ENCODE data around the gene RPS10.
A peak's percentile ranks its signal among the peaks of the same experiment; 100 is the strongest.

The RPS10 gene
- 12.8 reads per million, percentile 37 among the genes with 10 or more reads in this experiment for total RNA-seq

DNA sequence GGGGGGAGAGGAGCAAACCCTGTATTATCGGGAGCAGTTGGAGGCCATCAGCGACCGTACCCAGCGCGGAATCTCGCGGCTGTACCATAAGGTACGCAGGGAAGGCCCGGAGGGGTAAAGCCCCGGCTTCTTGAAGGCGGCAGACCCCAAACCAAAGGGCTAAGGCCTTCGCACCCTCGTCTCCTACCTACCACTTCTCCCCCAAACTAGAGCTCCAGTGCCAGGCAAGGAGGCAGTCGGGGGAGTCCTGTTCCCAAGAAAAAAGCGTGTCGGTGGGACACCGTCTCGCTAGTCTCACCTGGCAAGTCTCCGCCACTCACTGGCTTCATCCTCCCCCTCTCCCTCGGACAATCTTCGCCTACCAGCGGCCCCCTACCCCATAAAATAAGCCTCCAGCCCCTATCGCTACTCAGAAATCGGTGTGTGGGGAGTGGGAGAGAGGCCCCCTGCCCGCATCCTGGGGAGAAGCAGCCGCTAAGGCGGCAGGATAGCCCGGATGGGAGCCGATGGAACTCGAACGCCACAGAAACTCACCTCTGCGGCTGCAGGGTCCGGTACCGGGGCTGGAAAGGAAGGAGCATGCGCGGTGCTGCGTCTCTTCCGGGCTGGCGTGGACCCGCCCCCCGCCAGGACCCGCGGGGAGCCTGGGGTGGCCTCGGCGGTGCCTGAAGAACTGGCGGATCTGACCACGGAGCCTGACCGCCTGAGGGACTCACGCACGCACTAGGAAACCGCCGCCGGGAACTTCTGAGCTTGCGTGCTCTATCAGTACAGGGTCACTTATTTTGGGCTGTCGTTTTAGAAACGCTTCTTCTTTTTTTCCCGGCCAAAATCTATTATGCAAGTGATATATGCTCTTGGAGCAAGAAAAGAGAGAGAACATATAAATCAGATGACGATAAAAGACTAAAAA, at the start of gene RPS10:
Gene RPS10, minus strand, starts transcription at position 572 of the 913 bp plus-strand sequence. CDS start 848 bp downstream, outside the sequence.
- peak; percentile 85 for DNase-seq

- no peak for DNase-seq
Measured at GRCh38 chr6:34475238-34475682, 49.4 kb upstream of the RPS10 start.

- DNase-seq = no peak
Measured at GRCh38 chr6:34474754-34475153, 48.9 kb upstream of the RPS10 start.

GRCh38 chr6:34473967-34474366, 48.1 kb upstream of the RPS10 start:
- DNase-seq = no peak

DNA sequence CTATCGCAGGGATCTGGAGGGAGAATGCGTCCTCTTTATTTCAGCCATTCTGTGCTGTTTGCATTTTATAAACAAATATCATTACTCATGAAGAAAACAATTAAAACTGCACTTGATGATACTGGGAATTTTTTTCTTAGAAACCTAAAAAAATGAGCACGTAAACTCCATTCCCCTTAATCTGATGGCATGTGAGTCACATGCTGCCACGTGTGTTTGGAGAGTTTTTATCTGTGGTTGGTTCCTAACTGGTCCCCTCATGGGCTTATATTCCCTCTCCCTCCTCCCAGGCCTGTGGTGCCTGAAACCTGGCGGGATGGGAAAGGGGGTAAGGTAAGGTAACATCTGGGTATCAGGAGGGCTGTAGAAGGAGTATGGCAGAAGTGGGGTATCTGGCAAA, 46.6 kb upstream of the RPS10 start:
- no peak for DNase-seq

DNA sequence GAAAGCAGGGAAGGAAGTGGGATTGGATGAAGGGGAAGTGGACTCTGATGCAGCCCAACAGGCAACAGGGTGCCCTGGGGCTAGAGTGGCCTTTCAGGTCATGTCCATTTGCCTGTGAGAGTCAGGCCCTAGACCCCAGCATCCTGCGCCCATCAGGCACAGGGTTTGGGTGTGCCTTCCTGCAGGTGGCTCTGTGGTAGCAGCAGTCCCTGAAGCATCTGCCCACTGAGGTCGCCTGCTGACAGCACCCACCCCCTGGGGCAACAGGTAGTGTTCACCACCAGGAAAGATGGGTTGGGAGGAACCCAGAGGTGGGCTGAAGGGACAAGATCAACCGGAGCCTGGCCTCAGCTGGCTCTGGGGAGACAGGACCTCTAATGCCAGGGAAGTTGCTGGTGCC, 43.6 kb upstream of the RPS10 start:
- DNase-seq = no peak

DNA sequence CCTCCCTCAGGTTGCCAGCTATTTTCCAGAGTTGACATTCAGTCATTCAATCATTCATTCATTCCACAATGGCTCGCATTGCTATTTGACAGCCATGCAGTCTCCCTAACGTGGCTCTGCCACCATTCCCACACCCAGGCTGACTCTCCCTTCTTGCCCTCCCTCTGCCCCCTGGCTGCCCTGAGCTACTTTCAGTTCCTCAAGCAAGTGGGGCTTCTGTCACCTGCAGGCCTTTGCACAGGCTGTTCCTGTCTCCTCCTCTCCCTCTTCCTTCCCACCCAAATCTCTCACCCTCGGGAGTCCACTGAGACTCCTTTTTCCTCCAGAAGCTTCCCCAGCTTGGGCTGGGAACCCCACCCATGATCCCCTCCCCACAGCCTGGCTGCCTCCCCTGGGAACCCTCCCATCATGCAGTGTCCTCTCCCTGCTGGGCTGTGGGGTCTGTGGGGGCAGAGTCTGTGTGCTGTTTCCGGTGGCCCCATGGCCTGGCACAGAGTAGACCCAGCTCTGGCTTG, 42.6 kb upstream of the RPS10 start:
- DNase-seq = no peak

DNA sequence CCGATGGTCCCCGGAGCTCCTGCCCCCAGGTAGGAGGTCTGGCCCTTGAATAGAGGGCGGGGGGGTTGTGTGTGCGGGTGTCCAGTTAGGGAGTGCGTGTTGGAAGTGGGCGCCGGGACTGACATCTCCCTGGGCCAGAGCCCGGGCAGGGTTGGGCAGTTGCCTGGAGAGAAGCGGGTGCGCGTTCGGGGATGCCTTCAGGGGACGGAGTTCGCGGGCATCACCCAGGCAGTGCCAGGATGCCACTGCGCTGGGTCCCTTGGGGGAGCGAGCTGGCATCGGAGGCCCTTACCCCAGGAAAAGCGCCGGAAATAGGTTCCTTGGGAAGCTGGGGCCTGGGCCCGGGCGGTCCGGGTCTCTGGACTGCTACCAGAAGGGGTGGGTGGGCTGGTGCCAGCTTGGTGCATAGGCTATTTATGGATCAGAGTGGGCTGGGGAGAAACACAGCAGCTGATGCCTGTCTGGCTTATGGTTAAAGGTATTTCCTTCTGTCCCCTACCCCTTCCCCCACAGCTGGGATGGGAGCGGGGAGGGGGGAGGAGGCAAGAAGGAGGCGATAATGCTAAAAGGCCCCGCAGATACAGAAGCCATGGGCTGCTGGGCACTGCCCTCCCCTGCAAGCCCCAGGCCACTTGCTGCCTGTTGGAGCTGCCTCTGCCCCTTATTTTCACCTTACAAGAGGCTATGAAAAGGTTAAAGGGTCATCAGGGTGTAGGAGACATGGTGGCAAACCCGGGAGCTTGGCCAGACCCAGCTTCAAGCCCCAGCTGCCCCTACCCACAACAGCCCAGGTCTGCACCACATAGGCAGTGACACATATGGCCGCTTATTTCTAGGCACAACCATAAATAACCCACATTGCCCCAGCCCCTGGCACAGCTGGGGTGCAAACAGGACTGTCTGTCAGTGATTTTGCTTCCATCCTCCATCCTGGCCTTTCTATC, 40.6 kb upstream of the RPS10 start:
- DNase-seq = no peak

DNA sequence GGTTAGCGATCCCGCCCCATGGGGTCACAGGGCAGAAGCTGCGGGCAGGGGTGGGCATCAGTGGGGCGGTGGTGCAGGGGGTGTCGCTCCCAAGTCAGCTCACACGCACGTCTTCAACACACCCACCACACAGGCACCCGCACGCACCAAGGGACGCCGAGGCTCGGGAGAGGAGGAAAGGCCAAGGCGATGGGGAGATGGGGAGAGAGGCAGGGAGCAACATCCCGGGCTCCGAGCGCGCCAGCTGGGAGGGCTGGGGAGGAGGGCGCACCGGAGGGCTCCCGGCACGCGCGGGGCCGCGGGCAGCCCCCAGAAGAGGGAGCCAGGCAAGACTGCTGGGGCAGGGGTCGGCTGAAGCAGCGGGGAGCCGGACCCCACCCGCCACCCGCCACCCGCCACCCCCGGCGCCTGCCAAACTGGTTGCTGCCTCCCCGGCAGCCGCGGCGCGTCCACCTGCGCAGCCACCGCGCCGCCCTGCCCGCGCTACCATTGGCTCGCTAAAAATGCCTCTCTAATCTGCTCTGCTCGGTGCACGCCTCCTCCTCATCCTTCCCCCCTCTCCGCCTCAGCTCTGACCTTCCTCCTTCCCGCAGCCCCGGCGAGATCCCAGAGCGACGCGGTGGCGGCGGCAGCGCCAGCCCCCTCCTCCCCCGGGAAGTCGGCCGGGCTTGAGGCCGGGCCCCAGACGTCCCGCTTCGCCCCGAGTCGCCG, 39.8 kb upstream of the RPS10 start, which contains the start of gene PACSIN1:
Gene PACSIN1, plus strand, starts transcription at position 546 of the 711 bp plus-strand sequence. CDS start 60,230 bp downstream, outside the sequence.
- DNase-seq = no peak

GRCh38 chr6:34463849-34464248, 38.0 kb upstream of the RPS10 start:
- no peak for DNase-seq

DNA sequence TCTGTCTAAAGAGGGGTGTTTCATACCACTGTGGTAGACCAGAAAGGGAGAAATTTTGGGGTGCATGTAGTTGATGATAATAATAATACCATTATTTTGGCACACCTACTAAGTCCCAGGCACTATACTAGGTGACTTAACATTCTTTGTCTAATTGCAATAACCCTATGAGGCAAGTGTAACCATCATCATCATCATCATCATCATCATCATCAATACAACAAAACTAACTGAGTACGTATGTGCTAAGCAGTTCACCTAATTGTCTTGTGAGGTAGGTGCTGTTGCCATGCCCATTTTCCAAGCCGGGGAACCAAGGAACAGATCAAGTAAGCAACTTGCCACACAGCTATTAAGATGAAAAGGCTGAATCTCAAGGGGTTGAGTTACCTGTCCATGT, 37.4 kb upstream of the RPS10 start:
- DNase-seq = no peak

DNA sequence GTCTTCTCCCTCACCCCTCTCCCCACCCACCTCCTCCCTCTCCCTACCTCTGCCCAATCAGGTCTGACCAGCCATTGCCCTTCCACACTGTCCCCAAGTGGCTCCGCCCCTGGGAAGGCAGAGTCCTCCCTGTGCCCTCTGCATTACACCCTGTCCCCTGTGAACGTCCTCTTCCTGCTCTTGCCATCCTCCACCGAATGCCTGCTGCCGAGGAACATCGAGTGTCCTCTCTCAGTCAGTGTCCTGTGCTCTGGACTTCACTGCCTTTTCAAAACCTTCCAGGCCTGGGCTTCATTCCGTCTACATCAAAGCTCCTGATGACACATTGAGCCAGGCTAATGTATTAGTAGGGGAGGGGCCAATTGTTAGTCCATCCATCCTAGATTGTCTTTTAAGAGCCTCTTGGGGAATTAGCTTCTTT, 36.7 kb upstream of the RPS10 start:
- no peak for DNase-seq

GRCh38 chr6:34462010-34462409, 36.1 kb upstream of the RPS10 start:
- DNase-seq = no peak

GRCh38 chr6:34460796-34461507, 35.1 kb upstream of the RPS10 start:
- DNase-seq = no peak

DNA sequence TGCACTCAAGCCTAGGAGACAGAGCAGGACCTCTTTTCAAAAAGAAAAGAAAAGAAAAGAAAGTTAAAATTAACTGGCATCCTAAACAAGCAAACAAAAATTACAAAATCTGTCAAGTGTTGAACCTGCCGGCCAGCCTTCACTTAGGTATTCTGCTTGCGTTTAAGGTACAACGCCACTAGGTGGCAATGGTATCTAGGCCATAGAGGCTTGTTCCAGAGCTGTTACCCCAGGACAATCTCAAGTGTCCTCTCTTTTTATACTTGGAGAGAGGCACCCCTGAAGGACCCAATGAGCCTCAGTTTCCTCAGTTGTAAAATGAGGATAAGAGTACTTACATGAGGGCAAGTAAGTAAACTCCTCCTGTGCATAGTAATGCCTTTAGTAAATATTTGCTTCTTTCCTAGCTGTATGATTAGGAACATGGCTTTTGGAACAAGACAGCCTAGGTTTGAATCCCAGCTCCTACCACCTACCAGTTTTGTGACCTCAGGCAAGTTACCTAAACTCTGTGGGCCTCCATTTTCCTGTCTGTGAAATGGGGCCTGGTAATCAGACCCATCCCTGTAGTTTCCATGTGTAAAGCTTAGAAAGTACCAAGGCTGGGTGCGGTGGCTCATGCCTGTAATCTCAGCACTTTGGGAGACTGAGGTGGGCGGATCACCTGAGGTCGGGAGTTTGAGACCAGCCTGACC, 34.2 kb upstream of the RPS10 start:
- peak; percentile 38 for DNase-seq

DNA sequence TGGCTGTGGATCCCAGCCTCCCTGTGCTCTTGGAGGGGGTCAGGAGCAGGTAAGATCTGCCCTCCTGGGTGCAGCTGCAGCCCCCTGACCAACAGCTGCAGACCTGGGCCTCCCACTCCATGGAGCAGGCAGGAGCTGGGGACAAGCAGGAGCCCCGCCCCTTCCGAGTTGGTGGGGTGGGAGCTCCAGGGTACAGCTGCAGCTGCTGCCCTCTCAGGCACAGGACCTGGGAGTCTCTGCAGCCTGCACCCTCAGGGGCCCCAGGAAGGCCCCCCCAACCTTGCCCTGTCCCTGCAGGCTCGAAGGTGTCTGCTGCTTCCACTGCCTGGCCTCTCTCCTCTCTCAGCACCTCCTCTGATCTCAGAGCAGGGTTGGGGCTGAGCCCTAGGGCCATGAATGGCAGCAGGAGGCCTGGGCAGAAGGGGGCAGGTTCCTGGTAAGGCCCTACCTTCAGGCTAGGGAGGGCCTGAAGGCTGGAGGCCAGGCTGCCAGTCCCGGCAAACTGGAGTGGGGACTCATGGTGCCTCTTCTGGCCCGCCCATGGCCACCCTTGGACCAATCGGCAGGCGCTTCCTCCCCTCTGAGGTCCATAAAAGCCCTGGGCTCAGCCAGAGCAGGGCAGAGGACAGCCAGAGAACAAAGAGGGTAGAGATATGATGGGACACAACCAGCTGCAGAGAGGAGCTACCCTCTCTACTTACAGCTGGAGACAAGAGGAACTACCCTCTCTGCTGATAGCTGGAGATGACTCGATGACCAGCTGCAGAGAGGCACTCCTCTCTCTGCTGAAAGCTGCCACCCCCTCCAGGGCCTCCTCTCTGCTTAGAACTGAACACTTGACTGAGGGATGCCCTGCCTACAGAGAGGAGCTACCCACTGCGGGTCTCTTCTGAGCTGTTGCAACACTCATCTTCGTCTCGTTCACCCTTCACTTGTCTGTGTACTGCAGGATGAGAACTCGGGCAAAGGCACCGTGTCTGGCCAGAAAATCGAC, 32.2 kb upstream of the RPS10 start:
- no peak for DNase-seq

DNA sequence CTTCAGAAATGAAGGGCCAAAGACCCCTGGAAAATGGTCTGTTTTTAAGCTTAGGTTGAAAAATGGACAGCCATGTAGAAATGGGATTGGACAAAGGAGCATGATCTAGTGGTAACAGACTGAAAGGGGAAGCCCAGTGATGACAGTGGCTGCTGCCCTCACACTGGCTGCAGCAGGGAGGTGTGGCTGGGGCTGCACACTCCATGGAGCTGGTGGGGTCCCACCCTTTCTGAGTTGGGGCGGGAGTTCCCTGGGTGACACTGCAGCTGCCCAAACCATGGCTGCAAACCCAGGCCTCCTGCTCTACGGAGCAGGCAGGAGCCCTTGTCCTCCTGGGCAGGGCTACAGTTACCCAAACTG, 31.5 kb upstream of the RPS10 start:
- no peak for DNase-seq

- no peak for DNase-seq
Measured at GRCh38 chr6:34455831-34456230, 30.0 kb upstream of the RPS10 start.

DNA sequence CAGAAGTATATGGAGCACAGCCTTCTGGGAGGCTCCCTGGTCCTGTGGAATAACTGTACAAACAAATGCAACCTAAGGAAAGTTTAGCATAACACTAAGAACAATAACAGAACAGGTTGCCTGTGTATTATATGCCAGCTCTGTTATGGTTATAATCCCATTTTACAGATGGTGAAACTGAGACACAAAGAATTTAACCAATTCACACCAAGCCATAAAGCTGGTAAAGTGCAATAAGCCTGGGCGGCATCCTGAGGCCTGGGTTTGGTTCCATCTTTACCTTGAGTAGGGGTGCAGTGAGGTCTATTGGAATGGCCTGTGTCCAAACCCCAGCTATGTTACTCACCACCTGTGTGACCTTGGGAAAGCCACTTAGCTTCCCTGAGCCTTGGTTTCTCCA, 25.3 kb upstream of the RPS10 start:
- DNase-seq = no peak

DNA sequence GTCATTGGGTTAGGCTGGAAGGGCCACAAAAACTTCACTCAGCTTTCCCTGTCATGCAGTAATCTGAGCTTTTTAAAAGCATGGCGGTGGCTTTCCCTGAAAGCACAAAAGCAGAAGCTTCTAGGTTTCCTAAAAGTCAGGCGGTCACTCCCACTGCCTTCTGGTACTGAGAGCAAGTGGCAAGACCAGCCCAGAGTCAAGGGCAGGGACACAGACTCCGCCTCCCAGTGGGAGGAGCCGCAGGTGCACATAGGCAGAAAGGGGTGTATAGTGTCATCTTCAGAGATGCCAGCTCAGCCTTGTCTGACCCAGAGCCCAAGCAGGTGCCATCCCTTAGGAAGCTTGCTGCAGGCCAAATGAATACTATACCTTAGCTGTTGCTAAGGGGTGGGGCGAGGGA, 22.0 kb upstream of the RPS10 start:
- no peak for DNase-seq
